GM23338 (cell line): ENCODE measurements around the gene APC2.

Experiments used
- CREB1 ChIP-seq: fragments of 250-450 bp; sonication (Bioruptor Pico); IDR thresholded peaks from 2 replicates; pipeline ENCODE4 v1.5.0; 2020; ENCODE audit warnings: low read depth, mild to moderate bottlenecking, moderate library complexity
- STAT1 ChIP-seq: IDR thresholded peaks from one replicate; pipeline ENCODE4 v1.6.1; 2016; ENCODE audit warnings: antibody characterized with exemption; ENCODE audit not compliant: unreplicated experiment
- ZNF114 ChIP-seq: fragments of 250-450 bp; sonication (Bioruptor Pico); IDR thresholded peaks from 2 replicates; pipeline ENCODE4 v1.5.0; 2020; ENCODE audit warnings: mild to moderate bottlenecking, moderate library complexity
- TF ChIP-seq, protein P1 (sequence below): IDR thresholded peaks from one replicate; pipeline ENCODE4 v1.6.1; 2018; ENCODE audit warnings: antibody characterized with exemption; ENCODE audit not compliant: unreplicated experiment
- TF ChIP-seq, protein P2 (sequence below), 2 experiments: fragments of 200-600 bp in 1 of 2; sonication (generic) in 1 of 2; conservative IDR thresholded peaks; 2 replicates each; pipeline versions ENCODE4 v1.5.1 to v1.6.1; 2016 to 2017; ENCODE audit warnings: antibody characterized with exemption in 2 of 2, low read depth in 2 of 2, mild to moderate bottlenecking in 2 of 2, moderate library complexity in 1 of 2

DNA sequence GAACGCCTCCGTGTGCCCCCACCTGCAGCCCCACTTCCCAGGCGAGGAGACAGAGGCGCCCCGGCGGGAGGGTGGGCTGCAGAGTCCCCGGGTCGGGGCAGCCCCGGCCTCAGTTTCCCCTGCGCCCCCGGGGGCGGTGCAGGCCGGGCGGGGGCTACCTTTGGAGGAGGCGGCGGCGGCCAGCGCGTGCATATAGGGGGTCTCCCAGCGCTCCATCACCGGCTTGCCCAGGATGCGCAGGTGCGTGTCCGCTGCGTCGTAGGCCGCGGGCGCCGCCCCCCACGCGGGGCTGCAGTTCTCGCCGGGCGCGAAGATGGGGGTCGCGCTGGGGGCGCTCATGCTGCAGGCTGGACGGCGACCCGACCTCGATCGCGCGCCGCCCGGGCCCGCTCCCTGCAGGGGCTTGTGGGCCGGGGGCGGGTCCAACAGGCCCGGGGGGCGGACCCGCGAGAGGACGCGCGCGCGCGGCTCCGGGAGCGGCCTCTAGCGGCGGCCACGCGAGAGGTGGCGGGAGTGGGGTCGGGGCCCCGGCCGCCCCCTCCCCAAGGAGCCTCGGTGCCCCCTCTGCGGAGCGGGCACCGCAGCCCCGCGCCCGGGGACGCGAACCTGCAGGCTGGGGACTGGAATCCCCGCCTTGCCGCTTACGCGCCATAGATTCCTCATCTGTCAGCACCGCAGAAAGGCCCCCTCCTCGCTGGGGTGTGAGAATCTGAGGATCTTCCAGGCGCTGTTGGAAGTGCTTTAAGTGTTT, 48.6 kb upstream of the APC2 start, which contains the start of gene GAMT:
- TF ChIP-seq, protein P1, sequence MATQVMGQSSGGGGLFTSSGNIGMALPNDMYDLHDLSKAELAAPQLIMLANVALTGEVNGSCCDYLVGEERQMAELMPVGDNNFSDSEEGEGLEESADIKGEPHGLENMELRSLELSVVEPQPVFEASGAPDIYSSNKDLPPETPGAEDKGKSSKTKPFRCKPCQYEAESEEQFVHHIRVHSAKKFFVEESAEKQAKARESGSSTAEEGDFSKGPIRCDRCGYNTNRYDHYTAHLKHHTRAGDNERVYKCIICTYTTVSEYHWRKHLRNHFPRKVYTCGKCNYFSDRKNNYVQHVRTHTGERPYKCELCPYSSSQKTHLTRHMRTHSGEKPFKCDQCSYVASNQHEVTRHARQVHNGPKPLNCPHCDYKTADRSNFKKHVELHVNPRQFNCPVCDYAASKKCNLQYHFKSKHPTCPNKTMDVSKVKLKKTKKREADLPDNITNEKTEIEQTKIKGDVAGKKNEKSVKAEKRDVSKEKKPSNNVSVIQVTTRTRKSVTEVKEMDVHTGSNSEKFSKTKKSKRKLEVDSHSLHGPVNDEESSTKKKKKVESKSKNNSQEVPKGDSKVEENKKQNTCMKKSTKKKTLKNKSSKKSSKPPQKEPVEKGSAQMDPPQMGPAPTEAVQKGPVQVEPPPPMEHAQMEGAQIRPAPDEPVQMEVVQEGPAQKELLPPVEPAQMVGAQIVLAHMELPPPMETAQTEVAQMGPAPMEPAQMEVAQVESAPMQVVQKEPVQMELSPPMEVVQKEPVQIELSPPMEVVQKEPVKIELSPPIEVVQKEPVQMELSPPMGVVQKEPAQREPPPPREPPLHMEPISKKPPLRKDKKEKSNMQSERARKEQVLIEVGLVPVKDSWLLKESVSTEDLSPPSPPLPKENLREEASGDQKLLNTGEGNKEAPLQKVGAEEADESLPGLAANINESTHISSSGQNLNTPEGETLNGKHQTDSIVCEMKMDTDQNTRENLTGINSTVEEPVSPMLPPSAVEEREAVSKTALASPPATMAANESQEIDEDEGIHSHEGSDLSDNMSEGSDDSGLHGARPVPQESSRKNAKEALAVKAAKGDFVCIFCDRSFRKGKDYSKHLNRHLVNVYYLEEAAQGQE = no peak
- TF ChIP-seq CREB1 (no peak), ZNF114 (CRISPR knock-in tag) (no peak), STAT1 (no peak)
- TF ChIP-seq, protein P2, sequence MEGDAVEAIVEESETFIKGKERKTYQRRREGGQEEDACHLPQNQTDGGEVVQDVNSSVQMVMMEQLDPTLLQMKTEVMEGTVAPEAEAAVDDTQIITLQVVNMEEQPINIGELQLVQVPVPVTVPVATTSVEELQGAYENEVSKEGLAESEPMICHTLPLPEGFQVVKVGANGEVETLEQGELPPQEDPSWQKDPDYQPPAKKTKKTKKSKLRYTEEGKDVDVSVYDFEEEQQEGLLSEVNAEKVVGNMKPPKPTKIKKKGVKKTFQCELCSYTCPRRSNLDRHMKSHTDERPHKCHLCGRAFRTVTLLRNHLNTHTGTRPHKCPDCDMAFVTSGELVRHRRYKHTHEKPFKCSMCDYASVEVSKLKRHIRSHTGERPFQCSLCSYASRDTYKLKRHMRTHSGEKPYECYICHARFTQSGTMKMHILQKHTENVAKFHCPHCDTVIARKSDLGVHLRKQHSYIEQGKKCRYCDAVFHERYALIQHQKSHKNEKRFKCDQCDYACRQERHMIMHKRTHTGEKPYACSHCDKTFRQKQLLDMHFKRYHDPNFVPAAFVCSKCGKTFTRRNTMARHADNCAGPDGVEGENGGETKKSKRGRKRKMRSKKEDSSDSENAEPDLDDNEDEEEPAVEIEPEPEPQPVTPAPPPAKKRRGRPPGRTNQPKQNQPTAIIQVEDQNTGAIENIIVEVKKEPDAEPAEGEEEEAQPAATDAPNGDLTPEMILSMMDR (conservative IDR thresholded peaks at IDR 0.05; ENCODE audit: low read depth in 2 of 2) = peak in 1 of 2 experiments; percentile 52; a peak in 2 of 4 replicates
